Upper lobe of left lung (tissue), 4 donors: ENCODE results near the gene SVIP.

Experiments
- POLR2AphosphoS5 ChIP-seq, 2 donors: sonication (generic); formaldehyde crosslinking; IDR thresholded peaks; one replicate each; pipeline ENCODE4 v1.5.1; 2017; ENCODE audit warnings: antibody characterized with exemption in 2 of 2
- TF ChIP-seq, protein P1 (sequence below), 6 experiments: fragments of 450-650 bp in 4 of 6; fragments of 200-600 bp in 2 of 6; sonication (generic) in 2 of 6; IDR thresholded peaks; one replicate each; pipeline ENCODE4 v1.5.1; 2016 to 2019; ENCODE audit warnings: antibody characterized with exemption in 6 of 6

DNA sequence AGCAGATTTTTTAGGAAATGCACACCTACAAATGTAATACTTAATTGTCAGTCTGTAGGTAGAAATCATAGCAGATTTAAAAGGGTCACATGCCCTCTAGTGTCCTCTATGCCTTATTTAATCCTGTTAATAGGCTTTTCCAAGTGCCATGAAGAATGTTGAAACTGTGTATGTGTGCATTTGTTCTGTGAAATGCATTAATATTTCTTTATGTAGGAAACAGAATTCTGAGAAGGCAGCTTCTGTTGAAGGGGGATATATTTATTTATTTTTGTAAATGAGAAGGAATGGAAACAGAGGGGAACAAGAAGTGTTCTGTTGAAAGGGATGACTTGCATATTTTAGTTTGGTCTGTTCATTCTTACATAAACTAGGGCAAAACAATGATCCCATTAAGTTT lies 51.0 kb downstream of the SVIP start:
- TF ChIP-seq POLR2AphosphoS5 (IDR thresholded peaks at IDR 0.05) = no peak
- TF ChIP-seq, protein P1, sequence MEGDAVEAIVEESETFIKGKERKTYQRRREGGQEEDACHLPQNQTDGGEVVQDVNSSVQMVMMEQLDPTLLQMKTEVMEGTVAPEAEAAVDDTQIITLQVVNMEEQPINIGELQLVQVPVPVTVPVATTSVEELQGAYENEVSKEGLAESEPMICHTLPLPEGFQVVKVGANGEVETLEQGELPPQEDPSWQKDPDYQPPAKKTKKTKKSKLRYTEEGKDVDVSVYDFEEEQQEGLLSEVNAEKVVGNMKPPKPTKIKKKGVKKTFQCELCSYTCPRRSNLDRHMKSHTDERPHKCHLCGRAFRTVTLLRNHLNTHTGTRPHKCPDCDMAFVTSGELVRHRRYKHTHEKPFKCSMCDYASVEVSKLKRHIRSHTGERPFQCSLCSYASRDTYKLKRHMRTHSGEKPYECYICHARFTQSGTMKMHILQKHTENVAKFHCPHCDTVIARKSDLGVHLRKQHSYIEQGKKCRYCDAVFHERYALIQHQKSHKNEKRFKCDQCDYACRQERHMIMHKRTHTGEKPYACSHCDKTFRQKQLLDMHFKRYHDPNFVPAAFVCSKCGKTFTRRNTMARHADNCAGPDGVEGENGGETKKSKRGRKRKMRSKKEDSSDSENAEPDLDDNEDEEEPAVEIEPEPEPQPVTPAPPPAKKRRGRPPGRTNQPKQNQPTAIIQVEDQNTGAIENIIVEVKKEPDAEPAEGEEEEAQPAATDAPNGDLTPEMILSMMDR (IDR thresholded peaks at IDR 0.05) = no peak
